Body of pancreas (tissue), 4 donors: Measurements from ENCODE around the gene SLC12A4.

Experiments
- CTCF ChIP-seq, 7 experiments: fragments of 450-650 bp in 4 of 7; fragments of 200-600 bp in 3 of 7; sonication (generic) in 3 of 7; IDR thresholded peaks; one replicate each; pipeline ENCODE4 v1.5.1; 2016 to 2019; ENCODE audit warnings: antibody characterized with exemption in 7 of 7
- POLR2A ChIP-seq, 3 donors: fragments of 450-650 bp; IDR thresholded peaks; one replicate each; pipeline ENCODE4 v1.6.1; 2016; ENCODE audit warnings: antibody characterized with exemption in 3 of 3, mild to moderate bottlenecking in 2 of 3

DNA sequence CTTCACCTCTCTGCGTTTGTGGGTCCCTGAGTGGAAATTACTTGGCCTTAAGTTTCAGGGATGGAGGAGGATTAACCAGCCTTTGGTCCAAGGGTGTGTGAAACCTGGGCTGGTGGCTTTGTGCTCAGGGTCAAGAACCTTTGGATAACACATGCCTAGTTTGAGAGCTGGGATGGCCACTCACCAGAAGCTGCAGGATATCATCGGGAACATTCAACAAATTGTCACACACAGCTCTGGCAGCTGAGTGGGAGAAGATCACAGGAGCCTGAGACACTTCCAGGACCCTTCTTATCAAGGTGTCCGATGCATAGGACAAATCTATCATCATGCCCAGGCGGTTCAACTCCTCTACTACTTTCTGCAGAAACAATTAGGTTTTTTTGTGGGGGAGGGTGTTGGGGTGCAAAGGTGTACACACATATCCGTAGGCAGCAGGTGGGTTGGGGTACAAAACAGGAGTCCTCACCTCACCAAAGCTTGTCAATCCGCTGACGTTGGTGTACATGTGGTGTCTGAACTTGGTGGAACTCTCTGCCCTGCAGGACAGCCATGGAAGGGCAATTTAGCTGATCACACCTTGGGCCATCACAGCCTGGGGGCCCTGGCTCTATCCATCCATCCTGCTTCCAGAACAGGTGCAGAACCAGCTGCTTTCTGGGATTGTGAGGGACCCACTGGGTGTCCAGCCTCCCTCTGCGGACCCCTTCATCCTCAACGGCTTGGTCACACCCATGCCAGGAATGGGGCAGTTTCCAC lies 9.2 kb upstream of the SLC12A4 start:
- TF ChIP-seq CTCF (IDR thresholded peaks at IDR 0.05) (no peak), POLR2A (IDR thresholded peaks at IDR 0.05) (no peak)
